Measurements from ENCODE around the gene PHIP.

The PHIP gene

DNA sequence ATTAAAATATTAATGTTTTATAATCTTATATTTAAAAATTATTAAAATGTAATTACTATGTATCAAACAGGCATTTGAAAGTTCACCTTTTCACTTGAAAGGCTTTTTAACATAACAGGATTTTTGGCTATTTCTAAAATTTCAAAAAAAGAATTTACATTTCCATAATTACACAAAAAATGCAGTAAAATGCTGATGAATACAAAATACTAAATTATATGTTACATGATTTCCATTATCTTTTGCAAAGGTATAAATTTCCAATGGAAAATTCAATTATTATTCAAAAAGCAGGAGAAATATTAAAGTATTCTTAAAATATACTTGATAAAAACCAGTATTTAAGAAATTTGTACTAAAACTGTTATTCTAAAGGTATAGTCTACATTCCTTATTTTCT lies 66.1 kb downstream of the PHIP start:
- no peak for DNase-seq (ENCODE audit: low spot score)
- Mint-ChIP-seq H3K27me3 (ENCODE audit: low read depth) (no peaks in the 10 kb centered on the region), H3K9me3 (no peaks in the 10 kb centered on the region), H3K27ac (no peak overlapping the region), H3K4me3 (no peak overlapping the region), H3K36me3 (ENCODE audit: low read depth) (peaks cover 42% of the 10 kb centered on the region), H3K4me1 (ENCODE audit: low read depth) (peaks cover 8% of the 10 kb centered on the region)

GRCh38 chr6:79010422-79010821 lies 67.6 kb downstream of the PHIP start:
- H3K36me3 Mint-ChIP-seq (ENCODE audit: low read depth) = peaks cover 36% of the 10 kb centered on the region
- H3K27me3 Mint-ChIP-seq (ENCODE audit: low read depth) = no peaks in the 10 kb centered on the region
- no peaks in the 10 kb centered on the region for H3K9me3 Mint-ChIP-seq
- H3K4me3 Mint-ChIP-seq = no peak overlapping the region
- H3K4me1 Mint-ChIP-seq (ENCODE audit: low read depth) = peaks cover 13% of the 10 kb centered on the region
- H3K27ac Mint-ChIP-seq = no peak overlapping the region
- no peak for DNase-seq (ENCODE audit: low spot score)

GRCh38 chr6:79009819-79010218 lies 68.2 kb downstream of the PHIP start:
- Mint-ChIP-seq H3K4me3 (no peak overlapping the region), H3K4me1 (ENCODE audit: low read depth) (peaks cover 16% of the 10 kb centered on the region), H3K27ac (no peak overlapping the region), H3K36me3 (ENCODE audit: low read depth) (peaks cover 32% of the 10 kb centered on the region), H3K27me3 (ENCODE audit: low read depth) (no peaks in the 10 kb centered on the region), H3K9me3 (no peaks in the 10 kb centered on the region)
- DNase-seq (ENCODE audit: low spot score) = no peak

- no peak for DNase-seq (ENCODE audit: low spot score)
- Mint-ChIP-seq H3K27ac (no peak overlapping the region), H3K4me3 (no peak overlapping the region), H3K4me1 (ENCODE audit: low read depth) (peaks cover 18% of the 10 kb centered on the region), H3K27me3 (ENCODE audit: low read depth) (no peaks in the 10 kb centered on the region), H3K9me3 (no peaks in the 10 kb centered on the region), H3K36me3 (ENCODE audit: low read depth) (peaks cover 47% of the 10 kb centered on the region)
Measured at GRCh38 chr6:79005497-79005896, 72.6 kb downstream of the PHIP start.

- no peak overlapping the region for H3K27ac Mint-ChIP-seq
- no peaks in the 10 kb centered on the region for H3K27me3 Mint-ChIP-seq (ENCODE audit: low read depth)
- peaks cover 15% of the 10 kb centered on the region for H3K4me1 Mint-ChIP-seq (ENCODE audit: low read depth)
- no peak overlapping the region for H3K4me3 Mint-ChIP-seq
- no peak for DNase-seq (ENCODE audit: low spot score)
- no peaks in the 10 kb centered on the region for H3K9me3 Mint-ChIP-seq
- H3K36me3 Mint-ChIP-seq (ENCODE audit: low read depth) = peaks cover 46% of the 10 kb centered on the region
Measured at GRCh38 chr6:79005024-79005423, 73.0 kb downstream of the PHIP start.

- H3K27ac Mint-ChIP-seq = no peak overlapping the region
- H3K9me3 Mint-ChIP-seq = no peaks in the 10 kb centered on the region
- H3K36me3 Mint-ChIP-seq (ENCODE audit: low read depth) = peaks cover 44% of the 10 kb centered on the region
- peaks cover 12% of the 10 kb centered on the region for H3K4me1 Mint-ChIP-seq (ENCODE audit: low read depth)
- DNase-seq (ENCODE audit: low spot score) = no peak
- no peaks in the 10 kb centered on the region for H3K27me3 Mint-ChIP-seq (ENCODE audit: low read depth)
- no peak overlapping the region for H3K4me3 Mint-ChIP-seq
Measured at GRCh38 chr6:79004239-79004638, 73.8 kb downstream of the PHIP start.

- no peak overlapping the region for H3K27ac Mint-ChIP-seq
- H3K27me3 Mint-ChIP-seq (ENCODE audit: low read depth) = no peaks in the 10 kb centered on the region
- no peaks in the 10 kb centered on the region for H3K9me3 Mint-ChIP-seq
- peaks cover 12% of the 10 kb centered on the region for H3K4me1 Mint-ChIP-seq (ENCODE audit: low read depth)
- H3K4me3 Mint-ChIP-seq = no peak overlapping the region
- DNase-seq (ENCODE audit: low spot score) = no peak
- H3K36me3 Mint-ChIP-seq (ENCODE audit: low read depth) = peaks cover 57% of the 10 kb centered on the region
Measured at GRCh38 chr6:79001415-79001814, 76.6 kb downstream of the PHIP start.

DNA sequence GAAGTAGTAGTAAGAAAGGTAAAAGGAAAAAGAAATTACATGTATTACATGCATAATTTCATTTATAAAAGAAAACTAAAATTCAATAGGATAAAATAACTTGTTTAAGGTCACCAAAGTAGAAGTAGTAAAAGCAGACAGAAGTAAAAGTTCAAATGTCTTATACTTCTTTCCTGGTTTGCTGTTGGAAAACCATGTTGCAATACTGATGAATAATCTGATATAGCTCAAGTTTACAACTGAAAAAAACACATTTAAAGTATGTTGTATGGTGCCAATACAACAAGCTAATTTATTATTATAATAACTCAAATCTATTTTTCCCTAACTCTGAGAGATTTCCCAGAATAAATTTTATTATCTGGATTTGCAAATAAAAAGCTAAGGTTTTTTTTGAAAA lies 78.3 kb downstream of the PHIP start:
- no peak for DNase-seq (ENCODE audit: low spot score)
- Mint-ChIP-seq H3K4me3 (no peak overlapping the region), H3K36me3 (ENCODE audit: low read depth) (peaks cover 68% of the 10 kb centered on the region), H3K27ac (no peak overlapping the region), H3K4me1 (ENCODE audit: low read depth) (peaks cover 6% of the 10 kb centered on the region), H3K27me3 (ENCODE audit: low read depth) (no peaks in the 10 kb centered on the region), H3K9me3 (no peaks in the 10 kb centered on the region)

DNA sequence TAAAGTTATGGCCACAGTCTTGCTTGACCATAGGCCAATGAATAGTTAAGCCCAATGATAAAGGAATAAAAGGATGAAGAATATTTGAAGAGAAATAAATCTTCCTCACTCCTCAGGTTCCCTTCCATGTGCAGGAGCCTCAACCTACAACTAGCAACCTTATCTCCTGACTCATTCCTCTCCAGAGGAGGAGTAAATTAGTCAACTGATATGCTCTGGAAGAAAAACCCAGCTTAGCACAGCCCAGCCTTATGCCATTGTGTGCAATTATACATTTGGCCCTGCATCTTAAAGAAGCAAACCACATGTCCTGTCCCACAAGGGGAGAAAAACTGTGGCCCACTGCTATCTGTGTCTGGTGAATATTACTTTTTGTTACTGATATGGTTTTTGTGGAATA lies 82.1 kb downstream of the PHIP start:
- Mint-ChIP-seq H3K36me3 (ENCODE audit: low read depth) (peaks cover 74% of the 10 kb centered on the region), H3K4me3 (no peak overlapping the region), H3K9me3 (peaks cover 6% of the 10 kb centered on the region), H3K27ac (no peak overlapping the region), H3K27me3 (ENCODE audit: low read depth) (no peaks in the 10 kb centered on the region), H3K4me1 (ENCODE audit: low read depth) (peaks cover 3% of the 10 kb centered on the region)
- no peak for DNase-seq (ENCODE audit: low spot score)

- Mint-ChIP-seq H3K27me3 (ENCODE audit: low read depth) (no peaks in the 10 kb centered on the region), H3K36me3 (ENCODE audit: low read depth) (peaks cover 74% of the 10 kb centered on the region), H3K4me1 (ENCODE audit: low read depth) (peaks cover 3% of the 10 kb centered on the region), H3K9me3 (peaks cover 6% of the 10 kb centered on the region), H3K4me3 (no peak overlapping the region), H3K27ac (no peak overlapping the region)
- DNase-seq (ENCODE audit: low spot score) = no peak
Measured at GRCh38 chr6:78995346-78995745, 82.7 kb downstream of the PHIP start.

- Mint-ChIP-seq H3K4me3 (no peak overlapping the region), H3K27me3 (ENCODE audit: low read depth) (no peaks in the 10 kb centered on the region), H3K9me3 (peaks cover 6% of the 10 kb centered on the region), H3K27ac (no peak overlapping the region), H3K36me3 (ENCODE audit: low read depth) (peaks cover 79% of the 10 kb centered on the region), H3K4me1 (ENCODE audit: low read depth) (peaks cover 4% of the 10 kb centered on the region)
- no peak for DNase-seq (ENCODE audit: low spot score)
Measured at GRCh38 chr6:78993955-78994354, 84.1 kb downstream of the PHIP start.

GRCh38 chr6:78989191-78989590 lies 88.9 kb downstream of the PHIP start:
- Mint-ChIP-seq H3K4me3 (no peak overlapping the region), H3K9me3 (peaks cover 6% of the 10 kb centered on the region), H3K27me3 (ENCODE audit: low read depth) (no peaks in the 10 kb centered on the region), H3K4me1 (ENCODE audit: low read depth) (peaks cover 2% of the 10 kb centered on the region), H3K27ac (no peak overlapping the region), H3K36me3 (ENCODE audit: low read depth) (peaks cover 59% of the 10 kb centered on the region)
- no peak for DNase-seq (ENCODE audit: low spot score)

DNA sequence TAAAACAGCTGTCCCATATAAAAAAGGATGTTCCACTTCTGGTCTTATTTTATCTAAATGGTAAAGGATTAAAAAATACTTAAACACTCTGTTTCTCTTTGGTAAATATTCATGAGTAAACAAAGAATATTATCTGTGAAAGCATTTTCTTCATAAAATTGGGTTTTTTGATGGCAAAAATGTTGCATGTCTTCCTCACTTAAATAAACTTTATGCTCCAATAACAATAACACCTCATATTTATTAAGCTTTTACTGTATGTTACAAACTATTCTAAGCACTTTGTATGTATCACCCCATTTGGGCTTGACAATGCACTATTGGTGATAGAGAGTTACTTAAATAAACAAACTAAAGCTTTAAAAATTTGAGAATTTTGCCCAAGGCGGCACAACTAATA lies 91.9 kb downstream of the PHIP start:
- H3K27me3 Mint-ChIP-seq (ENCODE audit: low read depth) = no peaks in the 10 kb centered on the region
- DNase-seq (ENCODE audit: low spot score) = no peak
- H3K4me3 Mint-ChIP-seq = no peak overlapping the region
- H3K4me1 Mint-ChIP-seq (ENCODE audit: low read depth) = peaks cover 2% of the 10 kb centered on the region
- peaks cover 57% of the 10 kb centered on the region for H3K36me3 Mint-ChIP-seq (ENCODE audit: low read depth)
- no peaks in the 10 kb centered on the region for H3K9me3 Mint-ChIP-seq
- no peak overlapping the region for H3K27ac Mint-ChIP-seq

- no peaks in the 10 kb centered on the region for H3K4me1 Mint-ChIP-seq (ENCODE audit: low read depth)
- no peak overlapping the region for H3K27ac Mint-ChIP-seq
- peaks cover 55% of the 10 kb centered on the region for H3K36me3 Mint-ChIP-seq (ENCODE audit: low read depth)
- H3K4me3 Mint-ChIP-seq = no peak overlapping the region
- H3K27me3 Mint-ChIP-seq (ENCODE audit: low read depth) = no peaks in the 10 kb centered on the region
- no peak for DNase-seq (ENCODE audit: low spot score)
- no peaks in the 10 kb centered on the region for H3K9me3 Mint-ChIP-seq
Measured at GRCh38 chr6:78984225-78984950, 93.7 kb downstream of the PHIP start.

GRCh38 chr6:78967191-78967590 lies 110.9 kb downstream of the PHIP start:
- Mint-ChIP-seq H3K4me1 (ENCODE audit: low read depth) (peaks cover 2% of the 10 kb centered on the region), H3K9me3 (no peaks in the 10 kb centered on the region), H3K36me3 (ENCODE audit: low read depth) (peaks cover 42% of the 10 kb centered on the region), H3K27me3 (ENCODE audit: low read depth) (no peaks in the 10 kb centered on the region), H3K27ac (no peak overlapping the region), H3K4me3 (no peak overlapping the region)
- no peak for DNase-seq (ENCODE audit: low spot score)
